GM12874 (cell line): ENCODE results near the gene PTPRS.

Experiments
- TF ChIP-seq, protein P1 (sequence below): IDR thresholded peaks from 2 replicates; pipeline ENCODE4 v1.5.1; 2011; ENCODE audit warnings: low read depth, mild to moderate bottlenecking, control low read depth, low read length, moderate library complexity; ENCODE audit not compliant: insufficient read depth

The PTPRS gene

DNA sequence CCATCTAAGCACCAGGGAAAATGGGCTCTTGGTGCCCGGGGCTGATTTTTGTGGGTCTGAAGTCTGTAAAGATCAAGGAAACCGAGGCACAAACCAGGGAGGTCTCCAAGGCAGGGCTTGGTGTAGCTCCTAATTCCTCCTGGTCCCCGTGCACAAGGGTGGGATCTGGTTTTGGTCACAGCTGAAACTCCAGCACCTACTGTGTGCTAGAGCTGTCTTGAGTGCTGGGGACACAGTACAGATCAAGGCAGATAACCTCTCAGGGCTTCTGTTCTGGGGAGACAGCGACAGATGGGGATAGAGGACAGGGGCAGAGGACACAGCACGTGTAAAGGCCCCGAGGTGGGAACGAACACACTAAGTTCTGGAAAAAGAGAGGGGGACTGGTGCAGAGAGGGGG lies 37.4 kb downstream of the PTPRS start:
- TF ChIP-seq, protein P1, sequence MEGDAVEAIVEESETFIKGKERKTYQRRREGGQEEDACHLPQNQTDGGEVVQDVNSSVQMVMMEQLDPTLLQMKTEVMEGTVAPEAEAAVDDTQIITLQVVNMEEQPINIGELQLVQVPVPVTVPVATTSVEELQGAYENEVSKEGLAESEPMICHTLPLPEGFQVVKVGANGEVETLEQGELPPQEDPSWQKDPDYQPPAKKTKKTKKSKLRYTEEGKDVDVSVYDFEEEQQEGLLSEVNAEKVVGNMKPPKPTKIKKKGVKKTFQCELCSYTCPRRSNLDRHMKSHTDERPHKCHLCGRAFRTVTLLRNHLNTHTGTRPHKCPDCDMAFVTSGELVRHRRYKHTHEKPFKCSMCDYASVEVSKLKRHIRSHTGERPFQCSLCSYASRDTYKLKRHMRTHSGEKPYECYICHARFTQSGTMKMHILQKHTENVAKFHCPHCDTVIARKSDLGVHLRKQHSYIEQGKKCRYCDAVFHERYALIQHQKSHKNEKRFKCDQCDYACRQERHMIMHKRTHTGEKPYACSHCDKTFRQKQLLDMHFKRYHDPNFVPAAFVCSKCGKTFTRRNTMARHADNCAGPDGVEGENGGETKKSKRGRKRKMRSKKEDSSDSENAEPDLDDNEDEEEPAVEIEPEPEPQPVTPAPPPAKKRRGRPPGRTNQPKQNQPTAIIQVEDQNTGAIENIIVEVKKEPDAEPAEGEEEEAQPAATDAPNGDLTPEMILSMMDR, result no peak

GRCh38 chr19:5302396-5302795 lies 38.2 kb downstream of the PTPRS start:
- TF ChIP-seq, protein P1, result no peak

DNA sequence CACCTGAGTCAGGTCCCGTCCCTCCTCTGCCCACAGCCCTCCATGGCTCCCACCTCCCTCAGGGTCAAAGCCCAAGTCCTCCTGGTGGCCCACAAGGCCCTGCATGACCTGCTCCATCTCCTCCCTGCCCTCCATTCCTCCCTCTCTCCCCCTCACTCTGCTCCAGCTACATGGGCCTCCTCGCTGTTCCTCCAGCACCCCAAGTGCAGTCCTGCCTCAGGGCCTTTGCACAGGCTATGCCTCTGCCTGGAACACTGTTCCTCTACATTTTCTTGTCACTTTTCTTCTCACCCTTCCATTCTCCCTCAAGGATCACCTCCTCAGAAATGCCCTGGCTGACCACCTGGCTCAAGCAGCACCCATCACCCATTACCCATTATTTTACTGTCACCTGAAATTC lies 41.5 kb downstream of the PTPRS start:
- TF ChIP-seq, protein P1, result no peak

DNA sequence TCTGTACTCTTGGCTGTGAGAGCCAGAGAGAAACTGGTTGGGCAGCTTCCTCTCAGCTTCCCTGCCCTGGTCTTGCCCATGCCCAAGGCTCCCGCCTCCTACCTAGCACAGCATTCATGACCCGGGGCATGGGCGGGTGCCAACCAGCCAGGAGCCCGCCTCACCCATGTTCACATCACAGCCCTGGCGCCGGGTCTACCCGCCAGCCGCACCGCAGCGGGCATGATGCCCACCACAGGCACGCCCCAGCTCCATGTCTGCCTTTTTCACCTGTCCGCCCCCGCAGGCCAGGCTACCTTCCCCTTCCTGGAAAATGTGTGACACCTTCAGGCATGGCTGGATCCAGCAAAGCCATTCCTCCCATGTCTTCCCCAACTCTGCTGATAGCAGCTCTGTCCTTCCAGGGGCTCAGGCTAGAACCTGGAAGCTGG lies 42.1 kb downstream of the PTPRS start:
- TF ChIP-seq, protein P1, result no peak

- TF ChIP-seq, protein P1, result no peak
These were observed 43.3 kb downstream of the PTPRS start for GRCh38 chr19:5297272-5297669.

GRCh38 chr19:5296457-5297271 lies 43.9 kb downstream of the PTPRS start:
- TF ChIP-seq, protein P1, result no peak

DNA sequence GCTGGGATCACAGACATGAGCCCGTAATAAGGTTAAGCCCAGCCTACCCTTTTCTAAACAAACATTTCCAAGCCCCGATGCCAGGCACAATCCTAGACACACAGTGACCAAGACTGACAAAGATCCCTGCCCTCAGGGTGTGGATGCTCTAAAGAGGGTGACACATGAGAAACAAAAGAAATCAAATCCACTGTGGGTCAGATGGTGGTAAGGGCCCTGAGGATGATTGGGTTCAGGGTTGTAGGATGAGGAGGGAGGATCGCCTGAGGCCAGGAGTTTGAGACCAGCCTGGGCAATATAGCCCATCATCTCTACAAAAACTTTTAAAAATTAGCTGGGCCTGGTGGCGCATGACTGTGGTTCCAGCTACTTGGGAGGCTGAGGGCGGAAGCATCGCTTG lies 44.6 kb downstream of the PTPRS start:
- TF ChIP-seq, protein P1, result no peak
